IPS-NIHi7 (cell line): ENCODE measurements around the gene ARG1.
"Not testable (repeated sequence)": the region's sequence is repeated elsewhere in the genome, so short reads cannot be mapped to it uniquely, and the experiment has no call there.

ENCODE experiments used
- DNase-seq: peaks from one replicate; pipeline ENCODE4 v3.0.0; 2012; ENCODE audit warnings: mixed read lengths; ENCODE audit errors: extremely low spot score

The ARG1 gene

GRCh38 chr6:131572686-131573415 is at the start of gene ARG1:
TSS of gene ARG1 (plus strand) at chr6:131573226. CDS start at chr6:131573283, 57 bp downstream.
- no peak for DNase-seq

DNA sequence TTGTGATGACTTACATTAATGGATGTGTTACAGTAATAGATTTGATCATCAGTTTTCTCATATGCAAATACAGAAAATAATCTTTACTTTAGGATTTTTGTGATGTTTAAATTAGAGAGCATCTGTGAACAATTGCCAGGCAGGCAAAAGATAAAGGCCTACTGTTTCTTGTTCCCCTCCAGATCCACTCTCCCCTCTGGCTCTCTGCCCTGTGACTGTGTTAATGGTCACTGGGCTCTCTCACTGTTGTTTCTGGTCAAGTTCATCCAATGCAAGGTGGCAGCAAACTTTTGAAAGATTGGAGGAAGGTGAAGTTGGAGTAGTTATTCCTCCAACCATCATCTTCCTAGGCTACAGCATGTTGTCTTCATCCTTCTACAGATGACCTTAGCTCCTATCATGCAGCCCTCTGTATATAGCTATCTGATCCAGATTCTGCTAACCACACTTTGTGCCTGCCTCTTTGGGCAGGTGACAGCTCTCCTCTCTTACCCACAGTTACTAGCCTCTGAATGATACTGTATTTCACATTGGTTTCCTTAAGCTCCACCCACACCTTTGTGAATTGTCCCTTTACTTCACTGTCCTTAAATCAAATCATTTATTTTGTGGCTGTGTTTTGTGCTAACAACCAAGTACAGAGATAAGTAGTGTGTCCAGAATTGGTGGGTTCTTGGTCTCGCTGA is 48.9 kb upstream of the ARG1 start:
- no peak for DNase-seq

DNA sequence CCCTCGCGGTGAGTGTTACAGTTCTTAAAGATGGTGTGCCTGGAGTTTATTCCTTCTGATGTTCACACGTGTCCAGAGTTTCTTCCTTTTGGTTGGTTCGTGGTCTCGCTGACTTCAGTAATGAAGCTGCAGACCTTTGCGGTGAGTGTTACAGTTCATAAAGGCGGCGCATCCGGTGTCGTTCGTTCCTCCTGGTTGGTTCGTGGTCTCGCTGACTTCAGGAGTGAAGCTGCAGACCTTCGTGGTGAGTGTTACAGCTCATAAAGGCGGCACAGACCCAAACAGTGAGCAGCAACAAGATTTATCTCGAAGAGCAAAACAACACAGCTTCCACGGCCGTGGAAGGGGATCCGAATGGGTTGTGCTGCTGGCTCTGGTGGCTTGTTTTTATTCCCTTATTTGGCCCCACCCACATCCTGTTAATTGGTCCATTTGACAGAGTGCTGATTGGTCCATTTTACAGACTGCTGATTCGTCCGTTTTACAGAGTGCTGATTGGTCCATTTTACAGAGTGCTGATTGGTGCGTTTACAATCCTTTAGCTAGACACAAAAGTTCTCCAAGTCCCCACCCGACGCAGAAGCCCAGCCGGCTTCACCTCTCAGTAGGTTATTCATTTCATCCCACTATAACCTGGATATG is 48.2 kb upstream of the ARG1 start:
- DNase-seq = no peak

GRCh38 chr6:131530936-131531335 is 42.1 kb upstream of the ARG1 start:
- not testable (repeated sequence) for DNase-seq

DNA sequence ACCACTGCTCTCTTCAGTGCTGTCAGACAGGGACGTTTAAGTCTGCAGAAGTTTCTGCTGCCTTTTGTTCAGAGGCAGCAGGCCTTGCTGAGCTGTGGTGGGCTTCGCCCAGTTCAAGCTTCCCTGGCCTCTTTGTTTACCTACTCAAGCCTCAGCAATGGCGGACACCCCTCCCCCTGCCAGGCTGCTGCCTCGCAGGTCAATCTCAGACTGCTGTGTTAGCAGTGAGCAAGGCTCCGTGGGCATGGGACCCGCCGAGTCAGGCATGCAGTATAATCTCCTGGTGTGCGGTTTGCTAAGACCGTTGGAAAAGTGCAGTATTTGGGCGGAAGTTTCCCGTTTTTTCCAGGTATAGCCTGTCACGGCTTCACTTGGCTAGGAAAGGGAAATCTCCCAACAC is 41.3 kb upstream of the ARG1 start:
- not testable (repeated sequence) for DNase-seq

GRCh38 chr6:131532580-131533039 is 40.4 kb upstream of the ARG1 start:
- no peak for DNase-seq

- not testable (repeated sequence) for DNase-seq
Observed at GRCh38 chr6:131538615-131539014, 34.4 kb upstream of the ARG1 start.

DNA sequence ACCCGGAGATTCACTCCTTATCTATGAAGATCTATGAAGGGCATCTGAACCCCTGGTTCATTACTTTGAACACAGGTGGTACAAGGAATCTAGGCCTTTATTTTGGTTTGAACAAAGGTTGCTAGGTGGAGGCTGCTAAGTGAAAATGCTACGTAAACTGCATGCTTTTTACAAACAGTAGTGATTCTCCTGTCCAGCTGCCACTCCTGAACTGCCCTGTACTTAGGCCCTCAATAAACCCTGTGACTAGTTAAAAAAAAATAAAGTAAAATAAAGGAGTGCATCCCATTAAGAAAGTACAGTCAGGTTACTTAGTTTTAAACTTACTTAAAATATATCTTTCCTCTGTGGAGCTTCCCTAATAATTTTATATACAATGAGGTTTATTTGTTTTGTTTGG is 27.7 kb upstream of the ARG1 start:
- DNase-seq = no peak

DNA sequence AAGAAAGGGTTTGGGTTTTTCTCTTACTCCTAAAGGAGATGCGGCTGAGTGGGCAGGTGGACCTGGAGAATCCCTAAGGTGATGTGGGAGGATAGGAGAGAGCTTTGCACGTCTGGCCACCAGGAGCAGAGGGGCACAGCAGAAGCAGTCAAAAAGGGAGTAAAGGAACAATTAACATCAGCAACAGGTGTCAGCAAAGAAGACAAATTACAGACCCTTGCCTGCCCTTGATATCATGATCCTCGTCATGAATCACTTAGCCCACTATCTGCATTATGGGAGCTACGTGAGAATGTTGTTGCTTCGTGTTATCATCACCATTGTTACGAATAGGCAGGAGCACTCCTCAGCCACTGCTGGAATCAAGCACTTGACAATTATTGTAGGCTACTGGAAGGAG is 25.5 kb upstream of the ARG1 start:
- no peak for DNase-seq

GRCh38 chr6:131548441-131548840 is 24.6 kb upstream of the ARG1 start:
- DNase-seq = no peak

GRCh38 chr6:131549811-131550210 is 23.2 kb upstream of the ARG1 start:
- no peak for DNase-seq

DNA sequence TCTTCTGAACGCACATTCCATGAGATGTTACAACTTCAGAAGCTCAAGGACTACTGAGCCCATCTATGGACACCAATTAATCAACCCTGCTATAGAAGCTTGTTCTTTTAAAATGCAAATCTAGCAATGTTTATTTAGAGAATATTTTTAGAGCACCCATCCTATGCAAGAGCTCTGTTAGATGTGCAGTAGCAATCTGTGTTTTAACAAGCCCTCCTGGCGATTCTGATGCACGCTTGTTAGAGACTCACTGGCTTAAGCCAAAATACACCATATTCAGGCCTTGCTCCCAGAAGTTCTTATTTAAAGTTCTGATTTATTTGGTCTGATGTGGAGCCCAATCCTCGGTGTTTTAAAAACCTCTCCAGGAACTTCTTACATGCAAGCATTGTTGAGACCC is 21.1 kb upstream of the ARG1 start:
- no peak for DNase-seq

GRCh38 chr6:131552572-131552971 is 20.5 kb upstream of the ARG1 start:
- no peak for DNase-seq

DNA sequence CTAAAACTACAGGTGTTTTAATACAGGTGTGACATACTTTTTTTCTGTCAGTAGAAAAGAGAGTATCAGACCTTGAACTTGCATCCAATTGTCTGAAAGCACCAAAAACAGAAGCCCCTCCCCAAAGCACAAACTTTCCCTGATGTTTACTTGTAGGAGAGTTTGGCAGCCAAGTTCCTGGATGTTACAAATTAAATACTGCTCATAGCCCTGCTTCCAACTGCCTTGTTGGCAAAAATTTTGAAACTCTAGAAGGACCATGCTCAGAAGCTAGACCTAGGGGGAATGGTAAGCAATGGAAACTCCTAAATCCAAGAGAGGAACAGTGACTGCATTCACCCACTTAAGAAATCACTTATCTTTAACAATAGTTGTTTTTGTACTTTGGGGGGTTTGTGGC is 17.0 kb upstream of the ARG1 start:
- DNase-seq = no peak

- no peak for DNase-seq
Observed at GRCh38 chr6:131558922-131559321, 14.1 kb upstream of the ARG1 start.

- no peak for DNase-seq
Observed at GRCh38 chr6:131561925-131562707, 10.9 kb upstream of the ARG1 start.

DNA sequence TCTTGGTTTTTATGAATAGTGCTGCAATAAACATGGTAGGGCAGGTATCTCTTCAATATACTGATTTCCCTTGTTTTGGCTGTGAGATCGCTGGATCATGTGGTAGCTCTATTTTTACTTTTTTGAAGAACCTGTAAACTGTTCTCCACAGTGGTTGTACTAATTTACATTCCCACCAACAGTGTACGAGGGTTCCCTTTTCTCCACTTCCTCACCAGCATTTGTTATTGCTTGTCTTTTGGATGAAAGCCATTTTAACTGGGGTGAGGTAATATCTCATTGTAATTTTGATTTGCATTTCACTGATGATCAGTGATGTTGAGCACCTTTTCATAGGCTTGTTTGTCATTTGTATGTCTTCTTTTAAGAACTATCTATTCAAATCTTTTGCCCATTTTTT is 8.0 kb upstream of the ARG1 start:
- DNase-seq = no peak

DNA sequence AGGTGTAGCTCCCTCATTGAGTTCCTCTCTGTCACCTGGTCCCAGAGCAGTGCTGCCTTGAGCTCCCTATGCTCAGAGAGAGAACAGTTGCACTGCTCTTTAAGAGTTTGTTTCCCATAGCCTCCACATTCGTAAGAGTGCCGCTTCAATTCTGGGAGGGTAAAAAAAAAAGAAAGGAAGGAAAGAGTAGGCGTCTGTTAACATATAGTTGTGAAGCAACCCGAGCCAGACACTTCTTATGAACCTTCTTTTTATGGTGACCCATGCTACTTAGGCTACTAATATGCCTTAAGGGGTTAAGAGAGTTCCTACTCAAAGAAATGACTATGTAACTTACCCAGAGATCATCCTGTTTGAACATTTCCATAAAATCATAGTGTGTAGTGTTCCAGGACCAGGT is 4.3 kb upstream of the ARG1 start:
- DNase-seq = no peak

DNA sequence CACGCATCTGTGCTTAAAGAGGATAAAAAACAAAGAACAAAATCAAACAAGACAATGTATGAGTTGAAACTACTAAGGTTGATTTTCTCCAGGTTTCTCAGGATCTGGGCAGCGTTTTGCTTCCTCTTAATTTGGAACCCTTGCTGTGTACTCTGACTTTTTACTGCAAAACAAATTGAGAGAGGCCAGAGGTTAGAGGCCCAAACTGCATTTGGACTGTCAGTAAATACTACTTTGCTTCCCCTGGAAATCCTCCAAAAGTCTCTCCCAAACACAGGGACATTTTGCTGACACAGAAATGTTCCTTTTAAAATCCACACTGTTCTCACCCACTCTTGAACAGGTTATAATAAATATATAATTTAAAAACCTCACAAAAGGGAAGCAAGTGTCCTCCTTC is 1.1 kb downstream of the ARG1 start:
- DNase-seq = no peak

DNA sequence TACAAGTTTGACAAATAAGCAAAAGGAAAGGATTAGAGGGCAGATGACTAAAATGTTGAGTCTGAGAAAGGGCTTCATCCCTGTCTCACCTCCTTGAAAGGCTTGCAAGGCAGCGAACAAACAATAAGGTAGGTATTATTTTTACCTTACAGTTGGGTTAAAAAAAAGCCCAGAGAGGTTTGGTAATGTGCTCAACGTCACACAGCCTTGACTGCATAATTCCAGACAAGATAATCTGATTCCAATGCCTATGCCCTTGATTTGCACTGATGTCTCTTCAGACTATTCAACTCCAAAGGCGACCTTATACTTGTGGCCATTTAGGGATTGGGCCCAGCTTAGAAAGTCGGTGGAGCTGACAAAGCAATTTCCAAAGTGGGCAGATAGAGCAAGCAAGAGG is 1.7 kb downstream of the ARG1 start:
- no peak for DNase-seq

GRCh38 chr6:131575834-131576478 is 2.9 kb downstream of the ARG1 start:
- no peak for DNase-seq

DNA sequence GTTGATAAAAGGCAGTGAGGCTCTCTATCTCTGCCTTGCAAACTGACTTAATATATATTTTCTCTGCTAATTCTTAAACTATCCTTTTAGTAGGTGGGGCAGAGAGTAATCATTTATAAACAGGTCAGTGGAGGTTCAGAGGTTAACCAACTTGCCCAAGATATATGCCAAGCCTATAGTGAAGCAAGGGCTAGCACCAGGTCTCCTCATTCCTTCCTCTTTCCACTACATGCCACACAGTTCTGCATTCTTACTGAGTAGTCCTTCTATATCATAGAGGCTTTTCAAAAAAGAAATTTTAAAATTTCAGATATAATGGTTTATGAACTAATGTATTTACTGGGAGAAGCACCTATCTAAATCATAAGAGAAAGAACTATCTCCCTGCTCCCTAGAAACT is 8.5 kb downstream of the ARG1 start:
- no peak for DNase-seq
